Sigmoid colon (tissue), 4 donors: Measurements from ENCODE around the gene SLC8B1.

ENCODE experiments used
- EP300 ChIP-seq, 4 donors: sonication (generic); formaldehyde crosslinking; IDR thresholded peaks; one replicate each; pipeline ENCODE4 v1.6.1; 2017; ENCODE audit warnings: antibody characterized with exemption in 4 of 4
- POLR2A ChIP-seq, 2 donors: fragments of 450-650 bp; IDR thresholded peaks; one replicate each; pipeline ENCODE4 v1.6.1; 2016; ENCODE audit warnings: antibody characterized with exemption in 2 of 2, mild to moderate bottlenecking in 2 of 2, moderate library complexity in 2 of 2
- POLR2AphosphoS5 ChIP-seq, 4 donors: sonication (generic); formaldehyde crosslinking; IDR thresholded peaks; one replicate each; pipeline ENCODE4 v1.6.1; 2017; ENCODE audit warnings: antibody characterized with exemption in 4 of 4
- TF ChIP-seq, protein P1 (sequence below), 4 experiments: fragments of 450-650 bp in 3 of 4; fragments of 200-600 bp in 1 of 4; IDR thresholded peaks; one replicate each; pipeline ENCODE4 v1.5.1; 2016 to 2019; ENCODE audit warnings: antibody characterized with exemption in 4 of 4, mild to moderate bottlenecking in 3 of 4, moderate library complexity in 2 of 4

DNA sequence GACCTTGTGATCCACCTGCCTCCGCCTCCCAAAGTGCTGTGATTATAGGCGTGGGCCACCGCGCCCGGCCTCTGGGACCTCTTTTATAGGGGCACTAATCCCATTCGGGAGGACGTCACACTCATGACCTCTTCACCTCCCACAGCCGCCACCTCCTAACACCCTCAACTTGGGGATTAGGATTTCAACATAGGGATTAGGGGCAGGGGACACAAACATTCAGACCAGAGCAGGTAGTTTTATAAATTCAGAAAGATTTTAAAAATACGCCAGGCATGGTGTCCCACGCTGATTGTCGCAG is 64.2 kb downstream of the SLC8B1 start:
- no peak for TF ChIP-seq POLR2AphosphoS5 (IDR thresholded peaks at IDR 0.05)
- TF ChIP-seq, protein P1, sequence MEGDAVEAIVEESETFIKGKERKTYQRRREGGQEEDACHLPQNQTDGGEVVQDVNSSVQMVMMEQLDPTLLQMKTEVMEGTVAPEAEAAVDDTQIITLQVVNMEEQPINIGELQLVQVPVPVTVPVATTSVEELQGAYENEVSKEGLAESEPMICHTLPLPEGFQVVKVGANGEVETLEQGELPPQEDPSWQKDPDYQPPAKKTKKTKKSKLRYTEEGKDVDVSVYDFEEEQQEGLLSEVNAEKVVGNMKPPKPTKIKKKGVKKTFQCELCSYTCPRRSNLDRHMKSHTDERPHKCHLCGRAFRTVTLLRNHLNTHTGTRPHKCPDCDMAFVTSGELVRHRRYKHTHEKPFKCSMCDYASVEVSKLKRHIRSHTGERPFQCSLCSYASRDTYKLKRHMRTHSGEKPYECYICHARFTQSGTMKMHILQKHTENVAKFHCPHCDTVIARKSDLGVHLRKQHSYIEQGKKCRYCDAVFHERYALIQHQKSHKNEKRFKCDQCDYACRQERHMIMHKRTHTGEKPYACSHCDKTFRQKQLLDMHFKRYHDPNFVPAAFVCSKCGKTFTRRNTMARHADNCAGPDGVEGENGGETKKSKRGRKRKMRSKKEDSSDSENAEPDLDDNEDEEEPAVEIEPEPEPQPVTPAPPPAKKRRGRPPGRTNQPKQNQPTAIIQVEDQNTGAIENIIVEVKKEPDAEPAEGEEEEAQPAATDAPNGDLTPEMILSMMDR (IDR thresholded peaks at IDR 0.05): no peak
- TF ChIP-seq EP300 (IDR thresholded peaks at IDR 0.05): no peak
- TF ChIP-seq POLR2A (IDR thresholded peaks at IDR 0.05): no peak
